Endothelial cell of umbilical vein (primary cell): ENCODE data around the gene TRAF1.

Experiments used
- CTCF ChIP-seq, 2 donors: IDR thresholded peaks; 1 replicate in 1 of 2; 2 replicates in 1 of 2; pipeline ENCODE4 v1.5.1; 2011; ENCODE audit warnings: low read length in 2 of 2, mild to moderate bottlenecking in 2 of 2, moderate library complexity in 2 of 2, control low read depth in 1 of 2, inconsistent platforms in 1 of 2, low read depth in 1 of 2; ENCODE audit not compliant: insufficient read depth in 1 of 2; ENCODE audit errors: extremely low read depth in 1 of 2
- EZH2 ChIP-seq: IDR thresholded peaks from 2 replicates; pipeline ENCODE4 v1.6.1; 2012; ENCODE audit warnings: borderline replicate concordance, low read depth, mild to moderate bottlenecking, moderate library complexity, low read length, inconsistent platforms; ENCODE audit not compliant: severe bottlenecking
- JUN ChIP-seq: IDR thresholded peaks from 2 replicates; pipeline ENCODE4 v1.6.1; 2011; ENCODE audit warnings: borderline replicate concordance, low read depth; ENCODE audit not compliant: insufficient read length, insufficient read depth
- POLR2AphosphoS5 ChIP-seq: IDR thresholded peaks from 2 replicates; pipeline ENCODE4 v1.6.1; 2012; ENCODE audit warnings: low read depth, mild to moderate bottlenecking, control low read depth, low read length, moderate library complexity; ENCODE audit not compliant: insufficient read depth

- TF ChIP-seq POLR2AphosphoS5 = no peak
- no peak for TF ChIP-seq JUN
- no peak for TF ChIP-seq CTCF (IDR thresholded peaks at IDR 0.05; ENCODE audit: extremely low read depth in 1 of 2, insufficient read depth in 1 of 2, low read depth in 1 of 2, low read length in 2 of 2)
- no peak for TF ChIP-seq EZH2
Observed at GRCh38 chr9:120888626-120889025, 38.0 kb downstream of the TRAF1 start.
